Natural killer cell (primary cell): ENCODE data around the gene AFAP1. TPM values are rescaled to one million over a fixed set of nuclear protein-coding genes. Genes with fewer than 3 reads are reported as not detected.

Source experiments
- ATAC-seq, 3 donors: fragments of 150-1000 bp in 2 of 3; fragments of 200-7000 bp in 1 of 3; cut with Tn5 transposase; 1 replicate in 1 of 3; 2 replicates in 2 of 3; pipeline ENCODE4 v1.10.0; 2021; ENCODE audit warnings: mild to moderate bottlenecking in 2 of 3, moderate library complexity in 2 of 3
- DNase-seq, 2 donors: peaks; one replicate each; pipeline versions ENCODE4 v3.0.0 to v3.0.0-alpha.2; 2013 to 2021; ENCODE audit warnings: mixed read lengths in 1 of 2
- H3K27ac ChIP-seq: one replicate; pipeline ENCODE4 v1.5.1; 2013; ENCODE audit warnings: mild to moderate bottlenecking, low read length
- H3K27me3 ChIP-seq: one replicate; pipeline ENCODE4 v1.6.1; 2013; ENCODE audit warnings: low read length; ENCODE audit not compliant: control insufficient read depth, insufficient read depth
- H3K36me3 ChIP-seq: one replicate; pipeline ENCODE4 v1.6.1; 2013; ENCODE audit warnings: low read length; ENCODE audit not compliant: control insufficient read depth, insufficient read depth
- H3K4me1 ChIP-seq: one replicate; pipeline ENCODE4 v1.6.1; 2013; ENCODE audit warnings: low read length; ENCODE audit not compliant: control insufficient read depth, insufficient read depth
- H3K4me3 ChIP-seq: one replicate; pipeline ENCODE4 v1.5.1; 2013; ENCODE audit warnings: low read length
- H3K9me3 ChIP-seq: one replicate; pipeline ENCODE4 v1.6.1; 2013; ENCODE audit warnings: low read length; ENCODE audit not compliant: control insufficient read depth, insufficient read depth
- H3K27ac Mint-ChIP-seq, 2 donors: one replicate each; pipeline ENCODE4 v1.8.0; 2022; ENCODE audit warnings: mild to moderate bottlenecking in 2 of 2, mixed read lengths in 2 of 2, moderate library complexity in 1 of 2
- H3K27me3 Mint-ChIP-seq, 2 donors: one replicate each; pipeline ENCODE4 v1.8.0; 2022; ENCODE audit warnings: low read depth in 2 of 2, mixed read lengths in 2 of 2
- H3K36me3 Mint-ChIP-seq: one replicate; pipeline ENCODE4 v1.8.0; 2022; ENCODE audit warnings: mixed read lengths
- H3K4me1 Mint-ChIP-seq, 2 donors: one replicate each; pipeline ENCODE4 v1.8.0; 2022; ENCODE audit warnings: mixed read lengths in 2 of 2
- H3K4me3 Mint-ChIP-seq: one replicate; pipeline ENCODE4 v1.8.0; 2022; ENCODE audit warnings: mild to moderate bottlenecking, moderate library complexity, mixed read lengths
- H3K9me3 Mint-ChIP-seq, 2 donors: one replicate each; pipeline ENCODE4 v1.8.0; 2022; ENCODE audit warnings: mixed read lengths in 2 of 2
- CTCF ChIP-seq: fragments of 200-600 bp; IDR thresholded peaks from one replicate; pipeline ENCODE4 v1.8.0; 2022; ENCODE audit warnings: antibody characterized with exemption
- WGBS: methylation state at CpG from one replicate; pipeline ENCODE4 v1.1.7; 2013; ENCODE audit warnings: missing lambda C conversion rate; ENCODE audit not compliant: insufficient coverage; 5-methylcytosine and 5-hydroxymethylcytosine counted together
- intact Hi-C: fragments of 100-400 bp; cut with micrococcal nuclease; formaldehyde crosslinking; loops from one replicate; pipeline ENCODE4 v1.14.2; 2022
- total RNA-seq, 4 donors: library from RNA; stranded (reverse); fragments of 120-200 nt in 1 of 4; gene quantifications; one replicate each; pipeline versions ENCODE4 v1.2.3 to v1.2.4, GENCODE V29; 2013 to 2022

AFAP1 gene
- total RNA-seq, 3 donors from 2014 or later (not counting 1 experiment from before 2014, with no cell fraction given), result 4.9 to 12.5 (median 9.5) TPM

GRCh38 chr4:7950301-7951092 lies 10.8 kb upstream of the AFAP1 start:
- DNase-seq, result no peak
- Mint-ChIP-seq H3K27ac (no peak overlapping the region), H3K36me3 (no peaks in the 10 kb centered on the region), H3K27me3 (peaks cover 10 to 11% of the 10 kb centered on the region in 2 donors), H3K4me3 (no peak overlapping the region), H3K4me1 (peaks cover 0 to 11% of the 10 kb centered on the region in 2 donors), H3K9me3 (no peaks in the 10 kb centered on the region)
- H3K27ac ChIP-seq, result no peak overlapping the region
- no peaks in the 10 kb centered on the region for H3K9me3 ChIP-seq
- TF ChIP-seq CTCF, result no peak
- ATAC-seq, result no peak
- no peaks in the 10 kb centered on the region for H3K27me3 ChIP-seq
- 84% methylated on average over 18 of the region's 18 CpGs for WGBS
- no peaks in the 10 kb centered on the region for H3K4me1 ChIP-seq
- H3K4me3 ChIP-seq, result no peak overlapping the region
- H3K36me3 ChIP-seq, result no peaks in the 10 kb centered on the region
- intact Hi-C loops, result no loop called here

GRCh38 chr4:7949759-7950158 lies 10.1 kb upstream of the AFAP1 start:
- ATAC-seq (no peak), DNase-seq (no peak)
- 59% methylated on average over 4 of the region's 4 CpGs for WGBS
- Histone ChIP-seq H3K9me3 (no peaks in the 10 kb centered on the region), H3K27ac (no peak overlapping the region), H3K4me3 (no peak overlapping the region), H3K27me3 (no peaks in the 10 kb centered on the region), H3K36me3 (no peaks in the 10 kb centered on the region), H3K4me1 (no peaks in the 10 kb centered on the region)
- intact Hi-C loops, result no loop called here
- Mint-ChIP-seq H3K4me1 (peaks cover 0 to 11% of the 10 kb centered on the region in 2 donors), H3K4me3 (no peak overlapping the region), H3K27ac (no peak overlapping the region), H3K27me3 (peaks cover 10 to 11% of the 10 kb centered on the region in 2 donors), H3K9me3 (no peaks in the 10 kb centered on the region), H3K36me3 (no peaks in the 10 kb centered on the region)
- TF ChIP-seq CTCF, result no peak

- H3K27ac ChIP-seq, result no peak overlapping the region
- H3K27me3 ChIP-seq, result no peaks in the 10 kb centered on the region
- H3K36me3 Mint-ChIP-seq, result no peaks in the 10 kb centered on the region
- intact Hi-C loops, result no loop called here
- DNase-seq (peak in 1 of 2 donors; percentile 65), ATAC-seq (peak; percentile 68 to 97 (median 78))
- H3K9me3 Mint-ChIP-seq, result no peaks in the 10 kb centered on the region
- no peak for TF ChIP-seq CTCF
- no peak overlapping the region for H3K4me3 Mint-ChIP-seq
- H3K4me3 ChIP-seq, result no peak overlapping the region
- no peaks in the 10 kb centered on the region for H3K4me1 ChIP-seq
- no peaks in the 10 kb centered on the region for H3K9me3 ChIP-seq
- H3K36me3 ChIP-seq, result no peaks in the 10 kb centered on the region
- 30% methylated on average over 2 of the region's 4 CpGs for WGBS
- H3K27me3 Mint-ChIP-seq, result peaks cover 10 to 11% of the 10 kb centered on the region in 2 donors
- no peak overlapping the region for H3K27ac Mint-ChIP-seq
- peaks cover 0 to 11% of the 10 kb centered on the region in 2 donors for H3K4me1 Mint-ChIP-seq
These were observed 8.3 kb upstream of the AFAP1 start for GRCh38 chr4:7947927-7948326.
